Karpas-422 (cell line): ENCODE results near the gene CHPT1. TPM values are rescaled to one million over a fixed set of nuclear protein-coding genes. Genes with fewer than 3 reads are reported as not detected.

ENCODE experiments used
- DNase-seq: peaks from one replicate; pipeline ENCODE4 v3.0.0-alpha.2; 2015
- H2AFZ ChIP-seq: fragments of 200-600 bp; sonication (generic); 2 replicates; pipeline ENCODE4 v1.6.1; 2014; ENCODE audit warnings: antibody characterized with exemption, low read length, mixed read lengths
- H3K27ac ChIP-seq: fragments of 200-600 bp; sonication (generic); 2 replicates; pipeline ENCODE4 v1.5.1; 2014; ENCODE audit warnings: mild to moderate bottlenecking, low read length, moderate library complexity
- H3K27me3 ChIP-seq: fragments of 200-600 bp; sonication (generic); 2 replicates; pipeline ENCODE4 v1.6.1; 2014; ENCODE audit warnings: low read length, mixed read lengths
- H3K36me3 ChIP-seq: fragments of 200-600 bp; sonication (generic); 2 replicates; pipeline ENCODE4 v1.6.1; 2014; ENCODE audit warnings: low read length, mixed read lengths; ENCODE audit not compliant: insufficient read depth
- H3K4me1 ChIP-seq: fragments of 200-600 bp; sonication (generic); 2 replicates; pipeline ENCODE4 v1.6.1; 2014; ENCODE audit warnings: mild to moderate bottlenecking, low read length, mixed read lengths
- H3K4me2 ChIP-seq: fragments of 200-600 bp; sonication (generic); 2 replicates; pipeline ENCODE4 v1.6.1; 2014; ENCODE audit warnings: low read length, low read depth, mild to moderate bottlenecking; ENCODE audit not compliant: poor library complexity, severe bottlenecking
- H3K4me3 ChIP-seq: fragments of 200-600 bp; sonication (generic); 2 replicates; pipeline ENCODE4 v1.5.1; 2014; ENCODE audit warnings: mild to moderate bottlenecking, antibody characterized with exemption, low read length, mixed read lengths
- H3K79me2 ChIP-seq: fragments of 200-600 bp; sonication (generic); 2 replicates; pipeline ENCODE4 v1.6.1; 2014; ENCODE audit warnings: mild to moderate bottlenecking, low read length, mixed read lengths
- H3K9ac ChIP-seq: fragments of 200-600 bp; sonication (generic); 2 replicates; pipeline ENCODE4 v1.6.0; 2014; ENCODE audit warnings: low read length
- H3K9me2 ChIP-seq: fragments of 200-600 bp; sonication (generic), shearing (Covaris generic); replicated peaks from 2 replicates; pipeline ENCODE4 v1.6.0; 2014; ENCODE audit warnings: mild to moderate bottlenecking, low read length, moderate library complexity; ENCODE audit not compliant: insufficient read depth
- H3K9me3 ChIP-seq: fragments of 300-700, 200-600 bp; sonication (generic); 2 replicates; pipeline ENCODE4 v1.6.1; 2014; ENCODE audit warnings: low read length, mixed read lengths
- H4K20me1 ChIP-seq: fragments of 200-600 bp; sonication (generic); 2 replicates; pipeline ENCODE4 v1.6.1; 2014; ENCODE audit warnings: mild to moderate bottlenecking, antibody characterized with exemption, low read length, low read depth; ENCODE audit not compliant: insufficient read depth
- total RNA-seq: library from RNA; depleted of rRNA; stranded (reverse); fragments of >200 nt; shearing (Covaris generic); gene quantifications from 2 replicates; pipeline ENCODE4 v1.2.3, GENCODE V29; 2014; ENCODE audit warnings: low replicate concordance

The CHPT1 gene
- total RNA-seq, 1 experiment from 2014 or later: 0.11 TPM

GRCh38 chr12:101691503-101692096 lies 5.8 kb upstream of the CHPT1 start:
- H3K36me3 ChIP-seq: no peaks in the 10 kb centered on the region
- H3K9me2 ChIP-seq: no peaks in the 10 kb centered on the region
- no peaks in the 10 kb centered on the region for H3K4me1 ChIP-seq
- no peak overlapping the region for H3K4me2 ChIP-seq
- H3K27ac ChIP-seq: no peak overlapping the region
- H3K79me2 ChIP-seq: no peaks in the 10 kb centered on the region
- H3K9me3 ChIP-seq: no peaks in the 10 kb centered on the region
- no peak overlapping the region for H3K4me3 ChIP-seq
- no peak overlapping the region for H3K9ac ChIP-seq
- H4K20me1 ChIP-seq: no peaks in the 10 kb centered on the region
- DNase-seq: no peak
- H3K27me3 ChIP-seq: no peaks in the 10 kb centered on the region
- H2AFZ ChIP-seq: no peak overlapping the region

DNA sequence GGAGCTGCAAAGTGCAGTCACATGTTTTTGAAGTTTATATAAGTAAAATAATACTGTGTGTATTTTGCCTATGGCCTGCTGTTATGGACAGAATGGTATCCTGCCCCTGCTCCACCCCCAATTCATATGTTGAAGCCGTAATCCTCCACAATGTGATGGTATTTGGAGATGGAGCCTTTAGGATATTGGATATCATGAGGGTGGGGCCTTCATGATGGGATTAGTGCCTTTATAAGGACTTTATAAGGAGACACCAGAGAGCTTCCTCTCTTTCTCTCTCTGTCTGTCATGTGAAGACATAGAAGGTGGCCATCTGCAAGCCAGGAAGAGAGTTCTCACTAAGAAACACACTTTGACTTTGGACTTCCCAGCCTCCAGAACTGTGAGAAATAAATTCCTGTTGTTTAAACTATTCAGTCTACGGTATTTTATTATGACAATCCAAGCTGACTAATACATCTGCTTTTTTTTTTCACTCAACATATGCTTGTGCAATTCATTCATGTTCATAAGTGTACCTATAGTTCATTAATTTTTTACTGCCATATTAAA lies 3.1 kb upstream of the CHPT1 start:
- H3K4me1 ChIP-seq: no peaks in the 10 kb centered on the region
- H3K9me3 ChIP-seq: no peaks in the 10 kb centered on the region
- H3K27me3 ChIP-seq: no peaks in the 10 kb centered on the region
- no peaks in the 10 kb centered on the region for H3K9me2 ChIP-seq
- H3K4me2 ChIP-seq: no peak overlapping the region
- no peak for DNase-seq
- no peak overlapping the region for H2AFZ ChIP-seq
- H3K36me3 ChIP-seq: no peaks in the 10 kb centered on the region
- no peaks in the 10 kb centered on the region for H3K79me2 ChIP-seq
- no peak overlapping the region for H3K9ac ChIP-seq
- H3K4me3 ChIP-seq: no peak overlapping the region
- H3K27ac ChIP-seq: no peak overlapping the region
- H4K20me1 ChIP-seq: no peaks in the 10 kb centered on the region

DNA sequence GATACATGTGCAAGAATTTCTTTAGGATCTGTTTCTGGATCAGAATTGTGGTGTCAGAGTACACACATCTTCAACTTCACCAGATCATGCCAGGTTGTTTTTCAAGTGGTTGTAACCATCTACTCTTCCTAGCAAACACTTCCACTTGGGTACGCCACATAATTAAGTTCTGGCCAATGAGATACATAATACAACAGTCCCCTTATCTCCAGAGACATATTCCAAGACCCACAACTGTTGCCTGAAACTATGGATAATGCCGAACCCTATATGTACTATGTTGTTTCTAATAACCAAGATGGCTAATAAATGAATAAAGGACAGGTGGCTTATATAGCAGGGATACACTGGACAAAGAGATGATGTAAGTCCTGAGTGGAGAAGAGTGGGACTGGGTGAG lies 2.5 kb upstream of the CHPT1 start:
- Histone ChIP-seq H2AFZ (no peak overlapping the region), H3K9me3 (no peaks in the 10 kb centered on the region), H3K27me3 (no peaks in the 10 kb centered on the region), H3K9ac (no peak overlapping the region), H3K9me2 (no peaks in the 10 kb centered on the region), H3K4me2 (no peak overlapping the region), H3K4me1 (no peaks in the 10 kb centered on the region), H3K4me3 (no peak overlapping the region), H4K20me1 (no peaks in the 10 kb centered on the region), H3K79me2 (no peaks in the 10 kb centered on the region), H3K27ac (no peak overlapping the region), H3K36me3 (no peaks in the 10 kb centered on the region)
- no peak for DNase-seq

DNA sequence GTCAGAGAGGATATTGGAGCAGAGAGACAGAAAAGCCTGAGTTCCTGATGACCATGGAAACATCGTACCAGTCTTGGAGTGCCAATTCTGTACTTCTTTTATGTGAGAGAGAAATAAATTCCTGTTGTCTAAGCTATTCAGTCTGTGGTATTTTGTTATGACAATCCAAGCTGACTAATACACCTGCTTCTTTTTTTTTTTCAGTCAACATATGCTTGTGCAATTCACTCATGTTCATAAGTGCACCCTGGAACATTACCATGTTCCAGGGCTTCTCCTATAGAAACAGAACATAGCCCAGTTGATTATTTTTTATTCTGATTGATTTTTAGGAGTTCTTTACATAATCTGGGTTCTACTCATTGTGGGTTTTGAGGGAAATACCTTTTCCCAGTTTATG lies 1.7 kb upstream of the CHPT1 start:
- H3K4me2 ChIP-seq: no peak overlapping the region

DNA sequence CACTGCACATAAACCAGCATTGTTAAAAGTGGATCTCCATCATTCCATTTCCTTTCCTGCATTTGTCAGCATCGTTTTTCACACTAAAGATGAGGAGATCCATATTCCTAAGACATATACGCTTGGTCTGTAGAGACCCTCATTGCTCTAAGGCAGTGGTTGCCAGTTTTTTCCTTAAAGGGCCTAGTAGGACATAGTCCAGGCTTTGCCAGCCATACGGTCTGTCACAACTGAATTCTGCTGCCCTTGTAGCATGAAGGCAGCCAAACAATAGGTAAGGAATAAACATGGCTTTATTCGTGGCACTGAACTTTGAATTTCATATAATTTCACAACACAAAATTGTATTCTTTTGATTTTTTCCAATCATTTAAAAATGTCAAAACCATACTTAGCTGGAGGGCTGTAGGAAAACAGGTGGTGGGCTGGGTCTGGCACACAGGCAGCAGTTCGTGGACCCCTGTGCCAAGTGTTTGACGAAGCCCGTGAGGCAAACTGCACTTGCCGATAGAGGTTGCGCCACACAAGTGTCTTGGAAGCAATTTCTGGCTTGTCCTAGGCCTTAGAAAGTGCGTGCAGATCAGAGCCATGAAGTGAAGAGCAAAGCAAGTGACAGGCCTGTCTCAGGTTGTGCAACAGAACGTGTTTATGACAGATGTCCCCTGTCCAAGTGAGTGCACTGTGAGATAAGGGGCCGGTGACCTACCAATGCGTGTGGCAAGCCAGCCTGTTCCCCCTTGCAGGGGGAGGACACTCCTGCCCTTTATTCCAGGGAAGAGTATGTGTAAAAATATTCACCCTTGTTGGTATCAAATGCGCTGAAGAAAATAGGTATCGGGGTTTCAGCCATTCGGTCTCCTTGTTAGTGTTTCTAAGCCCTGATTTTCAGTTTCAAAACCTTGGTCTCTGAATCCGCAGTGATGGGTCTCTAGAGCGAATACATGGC lies 916 bp upstream of the CHPT1 start:
- Histone ChIP-seq H2AFZ (no peak overlapping the region), H3K9ac (no peak overlapping the region)
- DNase-seq: no peak

More for the DNA sequence above, 1.7 kb upstream of the CHPT1 start:
- Histone ChIP-seq H3K4me1 (no peaks in the 10 kb centered on the region), H3K9me3 (no peaks in the 10 kb centered on the region), H3K27ac (no peak overlapping the region), H3K36me3 (no peaks in the 10 kb centered on the region), H3K27me3 (no peaks in the 10 kb centered on the region), H3K9ac (no peak overlapping the region), H2AFZ (no peak overlapping the region), H3K9me2 (no peaks in the 10 kb centered on the region), H3K4me3 (no peak overlapping the region), H3K79me2 (no peaks in the 10 kb centered on the region), H4K20me1 (no peaks in the 10 kb centered on the region)
- no peak for DNase-seq

GRCh38 chr12:101697930-101698799 lies 725 bp downstream of the CHPT1 start:
- no peaks in the 10 kb centered on the region for H3K79me2 ChIP-seq
- no peak overlapping the region for H3K27ac ChIP-seq

More for the DNA sequence above, 916 bp upstream of the CHPT1 start:
- H3K27ac ChIP-seq: no peak overlapping the region
- H3K4me3 ChIP-seq: no peak overlapping the region
- H3K4me2 ChIP-seq: no peak overlapping the region
- no peaks in the 10 kb centered on the region for H3K9me3 ChIP-seq
- no peaks in the 10 kb centered on the region for H3K4me1 ChIP-seq
- H3K27me3 ChIP-seq: no peaks in the 10 kb centered on the region
- H3K36me3 ChIP-seq: no peaks in the 10 kb centered on the region
- H3K79me2 ChIP-seq: no peaks in the 10 kb centered on the region
- H3K9me2 ChIP-seq: no peaks in the 10 kb centered on the region
- H4K20me1 ChIP-seq: no peaks in the 10 kb centered on the region

DNA sequence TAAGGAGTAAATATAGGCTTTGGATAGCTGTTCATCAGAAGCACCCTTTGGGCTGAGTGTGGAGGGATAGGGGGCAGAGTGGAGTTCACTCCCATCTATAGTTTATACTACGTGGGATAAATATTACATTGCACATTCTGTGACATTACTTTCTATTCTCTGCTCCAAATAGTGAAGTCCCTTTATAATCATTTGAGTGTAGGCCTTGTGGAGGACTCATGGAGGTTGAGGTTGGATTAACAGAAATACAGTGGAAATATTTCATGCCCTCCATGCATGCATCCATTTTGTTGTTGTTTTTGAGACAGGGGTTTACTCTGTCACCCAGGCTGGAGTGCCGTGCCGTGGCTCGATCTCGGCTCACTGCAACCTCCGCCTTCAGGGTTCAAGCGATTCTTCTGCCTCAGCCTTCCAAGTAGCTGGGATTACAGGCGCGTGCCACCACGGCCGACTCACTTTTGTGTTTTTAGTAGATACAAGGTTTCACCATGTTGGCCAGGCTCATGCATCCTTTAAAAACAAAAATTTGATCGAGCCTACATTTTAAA lies 1.4 kb downstream of the CHPT1 start:
- Histone ChIP-seq H3K27ac (no peak overlapping the region), H3K27me3 (no peaks in the 10 kb centered on the region), H3K9me2 (no peaks in the 10 kb centered on the region), H3K36me3 (no peaks in the 10 kb centered on the region), H3K9me3 (no peaks in the 10 kb centered on the region), H2AFZ (no peak overlapping the region), H3K4me3 (no peak overlapping the region), H3K9ac (no peak overlapping the region), H3K79me2 (no peaks in the 10 kb centered on the region), H3K4me1 (no peaks in the 10 kb centered on the region), H4K20me1 (no peaks in the 10 kb centered on the region), H3K4me2 (no peak overlapping the region)
- no peak for DNase-seq

More at GRCh38 chr12:101697930-101698799, 725 bp downstream of the CHPT1 start:
- Histone ChIP-seq H3K9me2 (no peaks in the 10 kb centered on the region), H3K4me1 (no peaks in the 10 kb centered on the region), H3K4me2 (no peak overlapping the region), H3K4me3 (no peak overlapping the region), H3K9ac (no peak overlapping the region), H4K20me1 (no peaks in the 10 kb centered on the region), H3K9me3 (no peaks in the 10 kb centered on the region), H2AFZ (no peak overlapping the region), H3K27me3 (no peaks in the 10 kb centered on the region), H3K36me3 (no peaks in the 10 kb centered on the region)
- no peak for DNase-seq
